HL-60 (cell line): Measurements from ENCODE around the gene DOK1.

ENCODE experiments used
- CTCF ChIP-seq: IDR thresholded peaks from one replicate; pipeline ENCODE4 v1.5.1; 2011; ENCODE audit warnings: low read length, control low read depth, inconsistent platforms; ENCODE audit not compliant: insufficient read depth
- POLR2AphosphoS5 ChIP-seq: IDR thresholded peaks from 2 replicates; pipeline ENCODE4 v1.6.1; 2012; ENCODE audit warnings: low read depth
- TF ChIP-seq, protein P1 (sequence below): IDR thresholded peaks from 2 replicates; pipeline ENCODE4 v1.6.1; 2012; ENCODE audit warnings: low read depth; ENCODE audit not compliant: insufficient replicate concordance

DNA sequence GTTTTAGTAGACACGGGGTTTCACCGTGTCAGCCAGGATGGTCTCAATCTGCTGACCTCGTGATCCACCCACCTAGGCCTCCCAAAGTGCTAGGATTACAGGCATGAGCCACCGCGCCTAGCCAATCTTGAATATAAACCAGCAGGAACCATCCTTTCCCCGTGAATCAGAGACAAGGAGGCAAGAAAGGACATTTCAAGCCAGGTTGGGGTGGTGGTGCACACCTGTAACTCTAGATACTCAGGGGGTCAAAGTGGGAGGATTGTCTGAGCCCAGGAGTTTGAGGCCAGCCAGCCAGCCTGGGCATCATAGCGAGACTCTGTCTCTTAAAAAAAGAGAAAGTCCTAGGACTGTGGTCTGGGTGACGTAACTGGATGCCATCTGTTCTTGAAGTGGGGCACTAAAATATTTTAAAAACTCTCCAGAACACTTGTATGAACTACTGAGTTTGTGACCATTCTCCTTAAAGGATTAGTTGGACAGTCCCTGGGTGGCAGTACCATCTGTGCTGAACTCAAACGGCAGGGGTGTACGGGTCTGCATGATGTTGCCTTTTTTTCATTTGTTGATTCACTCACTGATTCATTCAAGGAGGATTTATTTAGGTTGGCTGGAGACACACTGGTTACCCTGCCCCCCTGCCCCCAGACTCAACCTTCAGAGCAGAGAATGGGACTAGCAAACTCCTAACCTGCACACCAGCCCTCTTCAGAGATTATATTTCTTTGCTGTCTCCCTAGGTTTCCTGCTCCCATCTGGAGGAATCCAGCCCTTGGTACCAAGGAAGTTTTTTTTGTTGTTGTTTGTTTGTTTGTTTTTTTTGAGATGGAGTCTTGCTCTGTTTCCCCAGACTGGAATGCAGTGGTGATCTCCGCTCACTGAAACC lies 43.2 kb upstream of the DOK1 start:
- TF ChIP-seq CTCF (no peak), POLR2AphosphoS5 (no peak)
- TF ChIP-seq, protein P1, sequence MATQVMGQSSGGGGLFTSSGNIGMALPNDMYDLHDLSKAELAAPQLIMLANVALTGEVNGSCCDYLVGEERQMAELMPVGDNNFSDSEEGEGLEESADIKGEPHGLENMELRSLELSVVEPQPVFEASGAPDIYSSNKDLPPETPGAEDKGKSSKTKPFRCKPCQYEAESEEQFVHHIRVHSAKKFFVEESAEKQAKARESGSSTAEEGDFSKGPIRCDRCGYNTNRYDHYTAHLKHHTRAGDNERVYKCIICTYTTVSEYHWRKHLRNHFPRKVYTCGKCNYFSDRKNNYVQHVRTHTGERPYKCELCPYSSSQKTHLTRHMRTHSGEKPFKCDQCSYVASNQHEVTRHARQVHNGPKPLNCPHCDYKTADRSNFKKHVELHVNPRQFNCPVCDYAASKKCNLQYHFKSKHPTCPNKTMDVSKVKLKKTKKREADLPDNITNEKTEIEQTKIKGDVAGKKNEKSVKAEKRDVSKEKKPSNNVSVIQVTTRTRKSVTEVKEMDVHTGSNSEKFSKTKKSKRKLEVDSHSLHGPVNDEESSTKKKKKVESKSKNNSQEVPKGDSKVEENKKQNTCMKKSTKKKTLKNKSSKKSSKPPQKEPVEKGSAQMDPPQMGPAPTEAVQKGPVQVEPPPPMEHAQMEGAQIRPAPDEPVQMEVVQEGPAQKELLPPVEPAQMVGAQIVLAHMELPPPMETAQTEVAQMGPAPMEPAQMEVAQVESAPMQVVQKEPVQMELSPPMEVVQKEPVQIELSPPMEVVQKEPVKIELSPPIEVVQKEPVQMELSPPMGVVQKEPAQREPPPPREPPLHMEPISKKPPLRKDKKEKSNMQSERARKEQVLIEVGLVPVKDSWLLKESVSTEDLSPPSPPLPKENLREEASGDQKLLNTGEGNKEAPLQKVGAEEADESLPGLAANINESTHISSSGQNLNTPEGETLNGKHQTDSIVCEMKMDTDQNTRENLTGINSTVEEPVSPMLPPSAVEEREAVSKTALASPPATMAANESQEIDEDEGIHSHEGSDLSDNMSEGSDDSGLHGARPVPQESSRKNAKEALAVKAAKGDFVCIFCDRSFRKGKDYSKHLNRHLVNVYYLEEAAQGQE: no peak
